Measurements from ENCODE around the gene MYPN.
A peak's percentile ranks its signal among the peaks of the same experiment; 100 is the strongest.
"Not testable (repeated sequence)": the region's sequence is repeated elsewhere in the genome, so short reads cannot be mapped to it uniquely, and the experiment has no call there.

MYPN gene

DNA sequence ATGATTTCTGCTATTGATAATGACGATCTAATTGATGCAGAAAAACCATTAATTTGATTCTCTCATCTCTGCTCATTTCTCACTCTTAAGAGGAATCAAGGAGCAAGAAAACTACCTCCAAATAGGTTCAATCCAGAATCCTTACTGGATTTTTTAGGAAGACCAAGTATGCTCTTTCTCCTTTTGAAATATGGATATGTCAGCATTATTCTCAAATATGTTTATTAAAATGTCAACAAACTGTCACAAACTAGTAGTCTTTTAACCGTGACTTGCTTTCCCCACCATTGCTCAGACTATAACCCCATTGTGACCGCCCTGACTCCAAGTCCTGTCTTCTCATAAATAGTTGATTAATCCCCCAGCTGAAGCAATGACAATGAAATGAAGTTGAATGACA is 123.8 kb downstream of the MYPN start:
- Histone ChIP-seq H3K9ac (ENCODE audit: low read length) (no peak overlapping the region), H3K9me3 (ENCODE audit: control insufficient read depth, low read length) (no peaks in the 10 kb centered on the region), H3K4me3 (ENCODE audit: low read length) (no peak overlapping the region), H3K4me1 (ENCODE audit: control insufficient read depth, insufficient read depth, low read length) (peaks cover 8% of the 10 kb centered on the region), H3K27me3 (replicated peaks; ENCODE audit: control insufficient read depth, insufficient read depth, low read length) (peaks cover 6% of the 10 kb centered on the region), H3K36me3 (ENCODE audit: control insufficient read depth, insufficient read depth, low read length, severe bottlenecking) (no peaks in the 10 kb centered on the region)
- no peak for DNase-seq (ENCODE audit: low read depth)

DNA sequence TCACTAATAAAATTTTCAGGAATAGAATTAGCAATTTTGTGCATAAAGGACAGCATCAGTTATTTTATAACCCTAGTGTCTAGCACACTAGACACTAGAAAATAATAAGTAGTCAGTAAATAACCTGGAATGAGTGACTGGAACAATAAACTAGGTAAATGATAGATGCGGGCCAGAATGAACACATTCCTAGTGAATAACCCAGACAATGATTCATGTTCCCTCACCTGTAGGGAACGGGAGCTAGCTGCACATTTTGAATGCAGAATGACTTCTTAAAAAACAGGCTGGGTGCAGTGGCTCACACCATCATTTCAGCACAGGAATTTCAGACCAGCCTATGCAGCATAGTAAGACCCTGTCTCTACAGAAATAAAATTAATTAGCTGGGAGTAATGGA is 125.8 kb downstream of the MYPN start:
- Histone ChIP-seq H3K9me3 (ENCODE audit: control insufficient read depth, low read length) (no peaks in the 10 kb centered on the region), H3K9ac (ENCODE audit: low read length) (no peak overlapping the region), H3K4me1 (ENCODE audit: control insufficient read depth, insufficient read depth, low read length) (peaks cover 8% of the 10 kb centered on the region), H3K27me3 (replicated peaks; ENCODE audit: control insufficient read depth, insufficient read depth, low read length) (peaks cover 6% of the 10 kb centered on the region), H3K4me3 (ENCODE audit: low read length) (no peak overlapping the region), H3K36me3 (ENCODE audit: control insufficient read depth, insufficient read depth, low read length, severe bottlenecking) (no peaks in the 10 kb centered on the region)
- no peak for DNase-seq (ENCODE audit: low read depth)

DNA sequence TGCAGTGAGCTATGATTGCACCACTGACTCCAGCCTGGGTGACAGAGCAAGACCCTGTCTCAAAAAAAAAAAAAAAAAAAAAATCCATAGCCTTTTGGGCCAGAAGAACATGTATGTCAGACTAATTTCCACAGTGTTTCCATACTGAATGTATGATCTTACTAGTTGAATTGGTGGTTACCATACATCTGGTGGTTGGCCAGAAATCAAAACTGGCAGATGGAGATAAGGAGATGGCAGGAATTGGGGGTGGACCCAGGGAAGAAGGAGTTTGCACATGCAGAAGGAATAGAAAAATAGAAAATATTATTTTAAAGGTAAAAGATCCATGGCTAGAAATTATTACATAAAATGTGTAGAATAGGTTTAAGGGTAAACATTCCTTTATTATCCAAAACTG is 126.3 kb downstream of the MYPN start:
- H3K27me3 ChIP-seq (replicated peaks; ENCODE audit: control insufficient read depth, insufficient read depth, low read length) = peaks cover 6% of the 10 kb centered on the region
- H3K36me3 ChIP-seq (ENCODE audit: control insufficient read depth, insufficient read depth, low read length, severe bottlenecking) = no peaks in the 10 kb centered on the region
- H3K9me3 ChIP-seq (ENCODE audit: control insufficient read depth, low read length) = no peaks in the 10 kb centered on the region
- no peak overlapping the region for H3K9ac ChIP-seq (ENCODE audit: low read length)
- peaks cover 8% of the 10 kb centered on the region for H3K4me1 ChIP-seq (ENCODE audit: control insufficient read depth, insufficient read depth, low read length)
- no peak overlapping the region for H3K4me3 ChIP-seq (ENCODE audit: low read length)
- DNase-seq (ENCODE audit: low read depth) = no peak

DNA sequence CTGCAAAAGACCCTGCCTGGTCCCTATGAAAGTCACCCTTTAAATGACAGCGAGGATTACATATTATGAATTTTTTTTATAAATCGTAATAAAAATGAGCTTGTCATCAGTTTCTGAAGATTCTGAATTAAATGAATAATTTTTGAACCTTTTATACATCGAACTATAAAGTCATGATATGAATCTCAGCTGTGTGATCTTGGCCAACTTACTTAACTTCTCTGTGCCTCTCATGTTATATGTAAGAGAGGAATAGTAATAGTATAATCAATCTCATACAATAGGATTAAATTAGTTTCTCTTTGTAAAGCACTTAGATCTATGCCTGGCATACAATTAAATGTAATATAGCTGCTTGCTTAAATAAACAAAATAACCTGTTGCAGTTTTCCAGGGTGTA is 127.9 kb downstream of the MYPN start:
- H3K4me1 ChIP-seq (ENCODE audit: control insufficient read depth, insufficient read depth, low read length) = no peaks in the 10 kb centered on the region
- H3K4me3 ChIP-seq (ENCODE audit: low read length) = no peak overlapping the region
- no peak for DNase-seq (ENCODE audit: low read depth)
- H3K9me3 ChIP-seq (ENCODE audit: control insufficient read depth, low read length) = no peaks in the 10 kb centered on the region
- no peaks in the 10 kb centered on the region for H3K36me3 ChIP-seq (ENCODE audit: control insufficient read depth, insufficient read depth, low read length, severe bottlenecking)
- no peak overlapping the region for H3K9ac ChIP-seq (ENCODE audit: low read length)
- H3K27me3 ChIP-seq (replicated peaks; ENCODE audit: control insufficient read depth, insufficient read depth, low read length) = peaks cover 6% of the 10 kb centered on the region

DNA sequence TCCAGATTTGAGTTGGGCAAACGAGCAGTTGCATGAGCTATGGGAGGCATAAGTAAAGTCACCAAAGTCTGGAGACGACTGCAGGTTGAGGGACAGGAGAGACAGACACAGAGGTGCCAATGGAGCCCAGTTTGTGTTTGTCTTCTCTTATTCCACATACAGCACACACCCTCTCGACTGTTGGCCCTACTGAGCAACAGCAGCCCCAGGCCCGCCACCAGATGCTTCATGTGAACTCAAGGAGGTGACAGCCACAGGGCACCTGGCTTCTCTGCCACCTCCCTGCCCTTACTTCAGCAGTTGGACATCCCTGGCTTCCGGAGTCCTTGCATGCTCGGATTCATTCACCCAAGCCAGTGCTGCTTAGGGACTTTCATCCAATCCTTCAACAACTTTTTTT is 129.1 kb downstream of the MYPN start:
- Histone ChIP-seq H3K27me3 (replicated peaks; ENCODE audit: control insufficient read depth, insufficient read depth, low read length) (peaks cover 6% of the 10 kb centered on the region), H3K9ac (ENCODE audit: low read length) (no peak overlapping the region), H3K9me3 (ENCODE audit: control insufficient read depth, low read length) (no peaks in the 10 kb centered on the region), H3K4me3 (ENCODE audit: low read length) (no peak overlapping the region), H3K4me1 (ENCODE audit: control insufficient read depth, insufficient read depth, low read length) (no peaks in the 10 kb centered on the region), H3K36me3 (ENCODE audit: control insufficient read depth, insufficient read depth, low read length, severe bottlenecking) (no peaks in the 10 kb centered on the region)
- DNase-seq (ENCODE audit: low read depth) = no peak

DNA sequence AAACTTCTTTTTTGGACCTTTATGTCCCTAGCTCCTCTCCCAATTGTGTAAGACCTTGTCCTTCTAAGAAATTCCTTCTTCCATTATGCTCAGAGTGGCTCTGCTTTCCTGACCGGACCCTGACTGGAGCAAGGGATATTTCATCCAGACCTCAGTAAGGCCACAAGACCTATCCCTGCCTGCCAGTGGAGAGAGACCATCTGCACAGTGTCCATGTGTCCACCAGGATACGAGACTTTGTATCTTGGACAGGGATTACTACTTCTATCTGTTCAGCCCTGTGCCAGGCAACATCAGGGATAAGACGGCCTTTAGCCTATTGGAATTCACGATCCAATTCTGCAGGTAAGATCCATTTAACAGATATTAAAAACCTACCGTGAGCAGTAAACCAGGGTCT is 129.8 kb downstream of the MYPN start:
- Histone ChIP-seq H3K4me3 (ENCODE audit: low read length) (no peak overlapping the region), H3K4me1 (ENCODE audit: control insufficient read depth, insufficient read depth, low read length) (no peaks in the 10 kb centered on the region), H3K36me3 (ENCODE audit: control insufficient read depth, insufficient read depth, low read length, severe bottlenecking) (no peaks in the 10 kb centered on the region), H3K9me3 (ENCODE audit: control insufficient read depth, low read length) (no peaks in the 10 kb centered on the region), H3K27me3 (replicated peaks; ENCODE audit: control insufficient read depth, insufficient read depth, low read length) (peaks cover 1% of the 10 kb centered on the region), H3K9ac (ENCODE audit: low read length) (no peak overlapping the region)
- DNase-seq (ENCODE audit: low read depth) = no peak

DNA sequence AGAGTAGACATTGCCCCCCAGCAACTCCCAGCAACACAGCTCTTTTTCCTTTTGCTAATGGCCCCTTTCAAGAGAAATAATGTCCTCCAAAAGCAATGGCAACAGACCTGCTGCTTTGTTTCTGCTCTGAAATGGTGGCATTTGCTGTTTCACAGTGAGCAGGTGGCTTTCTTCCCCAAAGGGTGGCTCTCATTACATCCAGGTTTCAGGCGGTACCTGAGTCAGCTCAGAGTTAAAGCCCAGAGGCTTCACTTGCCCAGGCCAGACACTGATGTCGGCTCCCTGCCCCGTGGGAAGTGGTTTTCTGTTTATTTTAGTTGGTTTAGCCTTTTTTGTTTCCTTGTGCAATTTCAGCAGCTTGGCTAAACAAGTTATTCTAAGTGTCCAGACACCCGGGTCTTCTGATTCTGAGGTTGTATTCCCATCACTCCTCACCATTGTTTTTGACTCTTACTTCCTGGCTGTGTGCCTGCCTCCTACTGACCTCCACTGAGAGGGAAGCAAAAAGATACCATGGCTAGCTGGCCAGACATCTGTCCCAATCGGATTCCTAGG is 130.4 kb downstream of the MYPN start:
- Histone ChIP-seq H3K9ac (ENCODE audit: low read length) (no peak overlapping the region), H3K9me3 (ENCODE audit: control insufficient read depth, low read length) (no peaks in the 10 kb centered on the region), H3K27me3 (replicated peaks; ENCODE audit: control insufficient read depth, insufficient read depth, low read length) (no peaks in the 10 kb centered on the region), H3K4me3 (ENCODE audit: low read length) (no peak overlapping the region), H3K36me3 (ENCODE audit: control insufficient read depth, insufficient read depth, low read length, severe bottlenecking) (no peaks in the 10 kb centered on the region), H3K4me1 (ENCODE audit: control insufficient read depth, insufficient read depth, low read length) (no peaks in the 10 kb centered on the region)
- DNase-seq (ENCODE audit: low read depth) = peak; percentile 30

DNA sequence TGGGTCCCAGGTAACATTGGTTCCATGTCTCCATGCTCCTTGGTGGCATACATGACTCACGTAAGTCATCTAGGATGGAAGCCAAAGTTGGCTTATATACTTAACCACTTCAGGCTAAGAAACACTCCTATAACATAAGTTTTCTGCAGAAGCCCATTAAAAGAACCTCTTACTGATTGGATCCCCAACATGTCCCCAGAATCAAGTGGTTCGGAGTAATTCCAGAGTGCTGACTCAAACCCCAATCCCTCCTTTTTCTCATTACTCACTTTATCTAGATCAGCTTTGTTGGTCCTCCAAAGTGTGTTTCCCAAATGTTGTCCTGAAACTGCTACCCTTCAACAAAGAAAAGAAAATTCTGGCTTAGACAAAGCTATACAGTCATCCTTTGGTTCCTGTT is 132.8 kb downstream of the MYPN start:
- Histone ChIP-seq H3K36me3 (ENCODE audit: control insufficient read depth, insufficient read depth, low read length, severe bottlenecking) (no peaks in the 10 kb centered on the region), H3K9me3 (ENCODE audit: control insufficient read depth, low read length) (no peaks in the 10 kb centered on the region), H3K9ac (ENCODE audit: low read length) (no peak overlapping the region), H3K4me3 (ENCODE audit: low read length) (no peak overlapping the region), H3K4me1 (ENCODE audit: control insufficient read depth, insufficient read depth, low read length) (no peaks in the 10 kb centered on the region), H3K27me3 (replicated peaks; ENCODE audit: control insufficient read depth, insufficient read depth, low read length) (no peaks in the 10 kb centered on the region)
- DNase-seq (ENCODE audit: low read depth) = no peak

DNA sequence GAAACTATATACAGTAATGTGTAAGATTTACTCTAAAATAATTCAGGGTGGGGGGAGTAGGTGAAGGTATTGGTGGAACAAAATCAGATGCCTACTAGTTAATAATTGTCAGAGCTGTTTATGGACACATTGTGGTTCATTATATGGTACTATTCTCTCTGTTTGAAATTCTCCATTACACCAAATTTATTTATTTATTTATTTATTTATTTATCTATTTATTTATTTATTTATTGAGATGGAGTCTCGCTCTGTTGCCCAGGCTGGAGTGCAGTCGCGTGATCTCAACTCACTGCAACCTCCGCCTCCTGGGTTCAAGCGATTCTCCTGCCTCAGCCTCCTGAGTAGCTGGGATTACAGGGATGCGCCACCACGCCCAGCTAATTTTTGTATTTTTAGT is 137.1 kb downstream of the MYPN start:
- H3K36me3 ChIP-seq (ENCODE audit: control insufficient read depth, insufficient read depth, low read length, severe bottlenecking); H3K27me3 ChIP-seq (replicated peaks; ENCODE audit: control insufficient read depth, insufficient read depth, low read length); DNase-seq (ENCODE audit: low read depth); H3K4me1 ChIP-seq (ENCODE audit: control insufficient read depth, insufficient read depth, low read length); H3K9ac ChIP-seq (ENCODE audit: low read length); H3K4me3 ChIP-seq (ENCODE audit: low read length); H3K9me3 ChIP-seq (ENCODE audit: control insufficient read depth, low read length): not testable (repeated sequence)

DNA sequence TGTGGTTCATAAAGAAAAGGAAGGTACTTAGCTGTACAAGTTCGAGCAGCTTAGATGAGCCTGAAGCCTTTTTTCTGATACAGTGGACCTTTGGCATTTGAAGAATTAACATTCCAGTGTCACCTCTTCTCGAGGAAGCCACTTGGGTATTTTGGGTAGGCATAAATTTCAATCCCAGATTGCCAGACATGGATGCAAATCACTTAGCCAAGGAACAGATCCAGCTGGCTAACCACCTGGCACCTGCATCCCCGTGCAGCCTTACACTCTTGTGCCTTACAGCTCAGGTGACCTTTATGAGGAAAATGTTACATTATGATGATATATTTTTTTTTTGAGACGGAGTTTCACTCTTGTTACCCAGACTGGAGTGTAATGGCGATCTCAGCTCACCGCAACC is 138.6 kb downstream of the MYPN start:
- Histone ChIP-seq H3K9me3 (ENCODE audit: control insufficient read depth, low read length) (no peaks in the 10 kb centered on the region), H3K9ac (ENCODE audit: low read length) (no peak overlapping the region), H3K4me1 (ENCODE audit: control insufficient read depth, insufficient read depth, low read length) (no peaks in the 10 kb centered on the region)

DNA sequence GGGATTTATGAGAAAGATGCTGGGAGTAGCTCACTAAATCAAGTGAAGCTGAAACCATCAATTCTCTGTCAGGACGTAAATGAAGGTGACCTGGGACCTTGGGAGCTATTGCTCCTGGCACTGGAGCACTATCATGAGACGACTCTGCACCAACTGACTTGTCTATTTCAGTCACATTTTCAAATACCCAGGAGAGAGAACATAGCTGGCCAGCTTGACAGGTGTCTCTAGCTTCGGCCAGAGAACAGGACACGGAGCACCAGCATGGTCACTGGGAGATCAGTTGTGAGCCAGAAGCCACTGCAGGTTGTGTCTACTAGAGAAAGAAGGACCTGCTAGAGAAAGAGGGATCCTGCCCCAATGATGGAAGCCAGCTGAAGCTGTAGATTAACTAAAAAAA is 140.0 kb downstream of the MYPN start:
- Histone ChIP-seq H3K9me3 (ENCODE audit: control insufficient read depth, low read length) (no peaks in the 10 kb centered on the region), H3K4me1 (ENCODE audit: control insufficient read depth, insufficient read depth, low read length) (no peaks in the 10 kb centered on the region), H3K36me3 (ENCODE audit: control insufficient read depth, insufficient read depth, low read length, severe bottlenecking) (no peaks in the 10 kb centered on the region), H3K4me3 (ENCODE audit: low read length) (no peak overlapping the region), H3K27me3 (replicated peaks; ENCODE audit: control insufficient read depth, insufficient read depth, low read length) (no peaks in the 10 kb centered on the region), H3K9ac (ENCODE audit: low read length) (no peak overlapping the region)
- DNase-seq (ENCODE audit: low read depth) = no peak

More for the DNA sequence above, 138.6 kb downstream of the MYPN start:
- Histone ChIP-seq H3K27me3 (replicated peaks; ENCODE audit: control insufficient read depth, insufficient read depth, low read length) (no peaks in the 10 kb centered on the region), H3K36me3 (ENCODE audit: control insufficient read depth, insufficient read depth, low read length, severe bottlenecking) (no peaks in the 10 kb centered on the region), H3K4me3 (ENCODE audit: low read length) (no peak overlapping the region)
- no peak for DNase-seq (ENCODE audit: low read depth)

DNA sequence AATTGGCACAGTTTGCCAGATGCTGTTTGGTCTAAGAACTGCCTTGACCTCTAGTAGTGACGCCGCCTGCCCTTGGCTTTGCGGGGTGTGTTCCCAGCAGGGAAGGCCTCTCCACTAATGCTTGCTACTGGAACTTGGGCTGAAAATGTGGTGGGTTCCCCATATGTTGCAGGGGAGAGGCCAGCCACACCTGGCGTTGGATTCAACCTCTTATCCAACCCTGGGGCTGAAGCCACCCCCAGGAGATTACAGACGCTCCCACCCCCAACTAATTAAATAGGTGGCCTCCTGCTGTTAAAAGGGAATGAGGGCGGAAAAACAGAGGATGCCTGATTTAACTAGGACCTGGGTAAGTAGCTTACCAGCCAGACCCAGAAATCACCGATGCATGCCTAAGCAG is 141.9 kb downstream of the MYPN start:
- H3K4me1 ChIP-seq (ENCODE audit: control insufficient read depth, insufficient read depth, low read length) = no peaks in the 10 kb centered on the region
- H3K36me3 ChIP-seq (ENCODE audit: control insufficient read depth, insufficient read depth, low read length, severe bottlenecking) = no peaks in the 10 kb centered on the region
- H3K9me3 ChIP-seq (ENCODE audit: control insufficient read depth, low read length) = no peaks in the 10 kb centered on the region
- no peak for DNase-seq (ENCODE audit: low read depth)
- H3K27me3 ChIP-seq (replicated peaks; ENCODE audit: control insufficient read depth, insufficient read depth, low read length) = no peaks in the 10 kb centered on the region
- no peak overlapping the region for H3K4me3 ChIP-seq (ENCODE audit: low read length)
- H3K9ac ChIP-seq (ENCODE audit: low read length) = no peak overlapping the region

Data from adipocyte (in vitro differentiated cells).